ENCODE measurements around the gene E2F6. TPM values are rescaled to one million over a fixed set of nuclear protein-coding genes. Genes with fewer than 3 reads are reported as not detected.

Gene E2F6
- total RNA-seq, 1 experiment from 2014 or later, result 14.2 TPM

DNA sequence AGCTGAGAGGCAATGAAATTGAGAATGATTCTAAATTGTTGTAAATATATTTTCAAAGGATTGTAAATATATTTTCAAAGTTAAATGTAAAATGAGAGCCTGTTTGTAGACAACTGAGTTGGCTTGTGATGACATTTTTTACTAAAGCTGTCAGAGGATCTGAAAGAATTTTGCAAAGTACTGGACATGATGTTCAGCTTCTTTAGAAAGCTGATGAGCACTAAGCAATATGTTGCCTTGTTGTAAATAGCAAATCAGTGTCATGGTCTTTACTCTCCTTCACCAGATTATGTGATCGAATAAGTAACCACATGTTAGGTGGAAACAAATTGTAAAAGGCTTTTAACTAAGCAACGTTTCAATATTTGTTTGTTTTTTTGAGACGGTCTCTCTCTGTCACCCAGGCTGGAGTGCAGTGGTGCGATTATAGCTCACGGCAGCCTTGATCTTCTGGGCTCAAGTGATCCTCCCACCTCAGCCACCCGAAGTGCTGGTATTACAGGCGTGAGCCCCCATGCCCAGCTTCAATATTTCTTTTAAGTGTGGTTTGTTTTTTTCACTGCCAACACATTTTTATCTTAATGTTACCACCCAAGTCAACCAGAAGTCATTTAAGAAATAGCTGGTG lies 44.0 kb downstream of the E2F6 start:
- CTCF ChIA-PET, result interaction anchor here (1.0 to 1.8 kb wide), 3 partner anchors 10 to 162 kb away, joined by 3 to 5 read pairs (median 3); no protein-coding TSS in a partner anchor

DNA sequence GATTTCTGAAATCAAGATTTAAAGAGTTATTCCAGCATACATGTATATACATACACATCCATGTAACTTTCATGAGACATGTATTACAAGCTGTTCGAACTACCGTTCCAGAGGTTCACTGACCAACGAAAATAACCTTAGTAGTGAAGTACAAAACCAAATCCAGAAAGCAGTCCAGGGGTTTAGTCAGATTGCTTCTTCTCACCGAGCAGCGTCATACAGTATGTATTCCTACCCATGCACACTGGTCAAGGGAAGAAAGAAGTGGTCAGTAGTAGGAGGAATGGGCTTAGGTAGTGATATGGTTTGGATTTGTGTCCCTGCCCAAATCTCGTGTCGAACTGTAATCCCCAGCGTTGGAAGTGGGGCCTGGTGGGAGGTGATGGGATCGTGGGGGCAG lies 45.3 kb downstream of the E2F6 start:
- no peaks in the 10 kb centered on the region for H3K4me1 Mint-ChIP-seq
- no peak for ATAC-seq
- peaks cover 15% of the 10 kb centered on the region for H3K36me3 Mint-ChIP-seq
- CTCF ChIA-PET, result interaction anchor here (1.4 to 1.8 kb wide), 2 partner anchors 27 to 164 kb away, joined by 3 to 5 read pairs; no protein-coding TSS in a partner anchor
- POLR2A ChIA-PET, result no interaction called here
- H3K27me3 Mint-ChIP-seq (ENCODE audit: low read depth), result peaks cover 3% of the 10 kb centered on the region
- no peak overlapping the region for H3K4me3 Mint-ChIP-seq
- no peak overlapping the region for H3K27ac Mint-ChIP-seq
- peaks cover 21% of the 10 kb centered on the region for H3K9me3 Mint-ChIP-seq
- no peak for DNase-seq (ENCODE audit: low spot score)
- TF ChIP-seq, protein P1, sequence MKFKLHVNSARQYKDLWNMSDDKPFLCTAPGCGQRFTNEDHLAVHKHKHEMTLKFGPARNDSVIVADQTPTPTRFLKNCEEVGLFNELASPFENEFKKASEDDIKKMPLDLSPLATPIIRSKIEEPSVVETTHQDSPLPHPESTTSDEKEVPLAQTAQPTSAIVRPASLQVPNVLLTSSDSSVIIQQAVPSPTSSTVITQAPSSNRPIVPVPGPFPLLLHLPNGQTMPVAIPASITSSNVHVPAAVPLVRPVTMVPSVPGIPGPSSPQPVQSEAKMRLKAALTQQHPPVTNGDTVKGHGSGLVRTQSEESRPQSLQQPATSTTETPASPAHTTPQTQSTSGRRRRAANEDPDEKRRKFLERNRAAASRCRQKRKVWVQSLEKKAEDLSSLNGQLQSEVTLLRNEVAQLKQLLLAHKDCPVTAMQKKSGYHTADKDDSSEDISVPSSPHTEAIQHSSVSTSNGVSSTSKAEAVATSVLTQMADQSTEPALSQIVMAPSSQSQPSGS (CRISPR knock-in tag; IDR thresholded peaks at IDR 0.05; ENCODE audit: borderline replicate concordance, low read depth), result no peak
- TF ChIP-seq, protein P2, sequence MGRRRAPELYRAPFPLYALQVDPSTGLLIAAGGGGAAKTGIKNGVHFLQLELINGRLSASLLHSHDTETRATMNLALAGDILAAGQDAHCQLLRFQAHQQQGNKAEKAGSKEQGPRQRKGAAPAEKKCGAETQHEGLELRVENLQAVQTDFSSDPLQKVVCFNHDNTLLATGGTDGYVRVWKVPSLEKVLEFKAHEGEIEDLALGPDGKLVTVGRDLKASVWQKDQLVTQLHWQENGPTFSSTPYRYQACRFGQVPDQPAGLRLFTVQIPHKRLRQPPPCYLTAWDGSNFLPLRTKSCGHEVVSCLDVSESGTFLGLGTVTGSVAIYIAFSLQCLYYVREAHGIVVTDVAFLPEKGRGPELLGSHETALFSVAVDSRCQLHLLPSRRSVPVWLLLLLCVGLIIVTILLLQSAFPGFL (CRISPR knock-in tag; IDR thresholded peaks at IDR 0.05; ENCODE audit: borderline replicate concordance), result no peak
- TF ChIP-seq ZNF416 (CRISPR knock-in tag; IDR thresholded peaks at IDR 0.05), result no peak
- TF ChIP-seq NR3C1 (CRISPR knock-in tag; conservative IDR thresholded peaks at IDR 0.05; ENCODE audit: low read depth), result no peak
- TF ChIP-seq PRRX2 (CRISPR knock-in tag; IDR thresholded peaks at IDR 0.05), result no peak
- TF ChIP-seq, protein P3, sequence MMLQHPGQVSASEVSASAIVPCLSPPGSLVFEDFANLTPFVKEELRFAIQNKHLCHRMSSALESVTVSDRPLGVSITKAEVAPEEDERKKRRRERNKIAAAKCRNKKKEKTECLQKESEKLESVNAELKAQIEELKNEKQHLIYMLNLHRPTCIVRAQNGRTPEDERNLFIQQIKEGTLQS (CRISPR knock-in tag; conservative IDR thresholded peaks at IDR 0.05), result no peak
- TF ChIP-seq TP53 (CRISPR knock-in tag; IDR thresholded peaks at IDR 0.05), result no peak
- TF ChIP-seq SMAD3 (CRISPR knock-in tag; IDR thresholded peaks at IDR 0.05; ENCODE audit: borderline replicate concordance), result no peak
- TF ChIP-seq, protein P4, sequence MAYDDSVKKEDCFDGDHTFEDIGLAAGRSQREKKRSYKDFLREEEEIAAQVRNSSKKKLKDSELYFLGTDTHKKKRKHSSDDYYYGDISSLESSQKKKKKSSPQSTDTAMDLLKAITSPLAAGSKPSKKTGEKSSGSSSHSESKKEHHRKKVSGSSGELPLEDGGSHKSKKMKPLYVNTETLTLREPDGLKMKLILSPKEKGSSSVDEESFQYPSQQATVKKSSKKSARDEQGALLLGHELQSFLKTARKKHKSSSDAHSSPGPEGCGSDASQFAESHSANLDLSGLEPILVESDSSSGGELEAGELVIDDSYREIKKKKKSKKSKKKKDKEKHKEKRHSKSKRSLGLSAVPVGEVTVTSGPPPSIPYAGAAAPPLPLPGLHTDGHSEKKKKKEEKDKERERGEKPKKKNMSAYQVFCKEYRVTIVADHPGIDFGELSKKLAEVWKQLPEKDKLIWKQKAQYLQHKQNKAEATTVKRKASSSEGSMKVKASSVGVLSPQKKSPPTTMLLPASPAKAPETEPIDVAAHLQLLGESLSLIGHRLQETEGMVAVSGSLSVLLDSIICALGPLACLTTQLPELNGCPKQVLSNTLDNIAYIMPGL (CRISPR knock-in tag; IDR thresholded peaks at IDR 0.05), result no peak

More for the DNA sequence above, 44.0 kb downstream of the E2F6 start:
- ATAC-seq (no peak), DNase-seq (ENCODE audit: low spot score) (no peak)
- H3K9me3 Mint-ChIP-seq, result peaks cover 11% of the 10 kb centered on the region
- peaks cover 9% of the 10 kb centered on the region for H3K36me3 Mint-ChIP-seq
- no peak overlapping the region for H3K27ac Mint-ChIP-seq
- H3K4me3 Mint-ChIP-seq, result no peak overlapping the region
- no peaks in the 10 kb centered on the region for H3K4me1 Mint-ChIP-seq
- POLR2A ChIA-PET, result no interaction called here
- no peak for TF ChIP-seq HMGA2 (CRISPR knock-in tag; IDR thresholded peaks at IDR 0.05)
- TF ChIP-seq, protein P5, sequence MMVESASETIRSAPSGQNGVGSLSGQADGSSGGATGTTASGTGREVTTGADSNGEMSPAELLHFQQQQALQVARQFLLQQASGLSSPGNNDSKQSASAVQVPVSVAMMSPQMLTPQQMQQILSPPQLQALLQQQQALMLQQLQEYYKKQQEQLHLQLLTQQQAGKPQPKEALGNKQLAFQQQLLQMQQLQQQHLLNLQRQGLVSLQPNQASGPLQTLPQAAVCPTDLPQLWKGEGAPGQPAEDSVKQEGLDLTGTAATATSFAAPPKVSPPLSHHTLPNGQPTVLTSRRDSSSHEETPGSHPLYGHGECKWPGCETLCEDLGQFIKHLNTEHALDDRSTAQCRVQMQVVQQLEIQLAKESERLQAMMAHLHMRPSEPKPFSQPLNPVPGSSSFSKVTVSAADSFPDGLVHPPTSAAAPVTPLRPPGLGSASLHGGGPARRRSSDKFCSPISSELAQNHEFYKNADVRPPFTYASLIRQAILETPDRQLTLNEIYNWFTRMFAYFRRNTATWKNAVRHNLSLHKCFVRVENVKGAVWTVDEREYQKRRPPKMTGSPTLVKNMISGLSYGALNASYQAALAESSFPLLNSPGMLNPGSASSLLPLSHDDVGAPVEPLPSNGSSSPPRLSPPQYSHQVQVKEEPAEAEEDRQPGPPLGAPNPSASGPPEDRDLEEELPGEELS (CRISPR knock-in tag; IDR thresholded peaks at IDR 0.05), result no peak
- TF ChIP-seq, protein P6, sequence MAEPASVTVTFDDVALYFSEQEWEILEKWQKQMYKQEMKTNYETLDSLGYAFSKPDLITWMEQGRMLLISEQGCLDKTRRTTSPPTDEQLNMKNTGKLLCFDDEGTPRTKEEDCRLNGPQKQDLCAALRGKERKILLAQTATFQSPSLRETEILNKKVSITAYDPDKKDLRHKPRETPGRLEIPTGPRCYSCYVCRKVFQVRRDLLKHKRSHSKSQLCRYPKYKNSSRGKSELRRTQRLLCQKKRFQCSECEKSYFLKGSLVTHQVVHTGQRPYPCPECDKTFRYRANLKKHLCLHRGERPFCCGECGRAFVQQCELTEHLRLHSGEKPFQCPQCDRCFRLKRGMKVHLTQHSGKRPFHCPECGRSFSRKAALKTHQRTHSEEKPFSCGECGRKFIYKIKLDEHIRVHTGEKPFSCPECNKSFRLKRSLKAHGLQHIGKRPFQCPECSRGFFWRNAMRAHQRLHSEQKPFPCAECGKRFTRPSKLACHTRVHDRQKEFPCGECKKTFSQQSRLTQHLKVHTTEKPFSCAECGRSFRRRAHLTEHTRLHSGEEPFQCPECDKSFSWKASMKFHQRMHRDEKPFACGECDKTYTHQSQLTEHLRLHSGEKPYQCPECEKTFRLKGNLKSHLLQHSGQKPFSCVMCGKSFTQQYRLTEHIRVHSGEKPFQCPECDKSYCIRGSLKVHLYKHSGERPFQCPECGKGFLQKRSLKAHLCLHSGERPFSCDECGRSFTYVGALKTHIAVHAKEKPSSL (CRISPR knock-in tag; conservative IDR thresholded peaks at IDR 0.05), result no peak
- TF ChIP-seq MYBL2 (CRISPR knock-in tag; IDR thresholded peaks at IDR 0.05), result no peak
- TF ChIP-seq ZNF263 (CRISPR knock-in tag; IDR thresholded peaks at IDR 0.05; ENCODE audit: low read depth), result no peak
- TF ChIP-seq, protein P7, sequence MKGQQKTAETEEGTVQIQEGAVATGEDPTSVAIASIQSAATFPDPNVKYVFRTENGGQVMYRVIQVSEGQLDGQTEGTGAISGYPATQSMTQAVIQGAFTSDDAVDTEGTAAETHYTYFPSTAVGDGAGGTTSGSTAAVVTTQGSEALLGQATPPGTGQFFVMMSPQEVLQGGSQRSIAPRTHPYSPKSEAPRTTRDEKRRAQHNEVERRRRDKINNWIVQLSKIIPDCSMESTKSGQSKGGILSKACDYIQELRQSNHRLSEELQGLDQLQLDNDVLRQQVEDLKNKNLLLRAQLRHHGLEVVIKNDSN (CRISPR knock-in tag; IDR thresholded peaks at IDR 0.05), result no peak
- TF ChIP-seq, protein P3 (CRISPR knock-in tag; conservative IDR thresholded peaks at IDR 0.05), result no peak
- TF ChIP-seq OVOL2 (CRISPR knock-in tag; IDR thresholded peaks at IDR 0.05; ENCODE audit: borderline replicate concordance), result no peak
- no peak for TF ChIP-seq ZNF219 (CRISPR knock-in tag; IDR thresholded peaks at IDR 0.05; ENCODE audit: borderline replicate concordance)
- no peak for TF ChIP-seq PRRX2 (CRISPR knock-in tag; IDR thresholded peaks at IDR 0.05)
- TF ChIP-seq, protein P8, sequence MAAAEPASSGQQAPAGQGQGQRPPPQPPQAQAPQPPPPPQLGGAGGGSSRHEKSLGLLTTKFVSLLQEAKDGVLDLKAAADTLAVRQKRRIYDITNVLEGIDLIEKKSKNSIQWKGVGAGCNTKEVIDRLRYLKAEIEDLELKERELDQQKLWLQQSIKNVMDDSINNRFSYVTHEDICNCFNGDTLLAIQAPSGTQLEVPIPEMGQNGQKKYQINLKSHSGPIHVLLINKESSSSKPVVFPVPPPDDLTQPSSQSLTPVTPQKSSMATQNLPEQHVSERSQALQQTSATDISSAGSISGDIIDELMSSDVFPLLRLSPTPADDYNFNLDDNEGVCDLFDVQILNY (CRISPR knock-in tag; IDR thresholded peaks at IDR 0.05), result no peak
- TF ChIP-seq GRHL2 (CRISPR knock-in tag; IDR thresholded peaks at IDR 0.05; ENCODE audit: insufficient replicate concordance, severe bottlenecking), result no peak
- no peak for TF ChIP-seq SOX15 (CRISPR knock-in tag; IDR thresholded peaks at IDR 0.05)
- TF ChIP-seq, protein P9, sequence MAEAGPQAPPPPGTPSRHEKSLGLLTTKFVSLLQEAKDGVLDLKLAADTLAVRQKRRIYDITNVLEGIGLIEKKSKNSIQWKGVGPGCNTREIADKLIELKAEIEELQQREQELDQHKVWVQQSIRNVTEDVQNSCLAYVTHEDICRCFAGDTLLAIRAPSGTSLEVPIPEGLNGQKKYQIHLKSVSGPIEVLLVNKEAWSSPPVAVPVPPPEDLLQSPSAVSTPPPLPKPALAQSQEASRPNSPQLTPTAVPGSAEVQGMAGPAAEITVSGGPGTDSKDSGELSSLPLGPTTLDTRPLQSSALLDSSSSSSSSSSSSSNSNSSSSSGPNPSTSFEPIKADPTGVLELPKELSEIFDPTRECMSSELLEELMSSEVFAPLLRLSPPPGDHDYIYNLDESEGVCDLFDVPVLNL (CRISPR knock-in tag; IDR thresholded peaks at IDR 0.05; ENCODE audit: borderline replicate concordance, low read depth), result no peak
- TF ChIP-seq ZNF317 (CRISPR knock-in tag; IDR thresholded peaks at IDR 0.05; ENCODE audit: borderline replicate concordance, low read depth), result no peak
- TF ChIP-seq NFYB (CRISPR knock-in tag; conservative IDR thresholded peaks at IDR 0.05; ENCODE audit: low read depth), result no peak
- peaks cover under 1% of the 10 kb centered on the region; the same call in 1 of the 2 replicates for H3K27me3 Mint-ChIP-seq (ENCODE audit: low read depth)
